ENCODE data around the gene OR56A3. TPM values are rescaled to one million over a fixed set of nuclear protein-coding genes. Genes with fewer than 3 reads are reported as not detected.

OR56A3 gene, protein sequence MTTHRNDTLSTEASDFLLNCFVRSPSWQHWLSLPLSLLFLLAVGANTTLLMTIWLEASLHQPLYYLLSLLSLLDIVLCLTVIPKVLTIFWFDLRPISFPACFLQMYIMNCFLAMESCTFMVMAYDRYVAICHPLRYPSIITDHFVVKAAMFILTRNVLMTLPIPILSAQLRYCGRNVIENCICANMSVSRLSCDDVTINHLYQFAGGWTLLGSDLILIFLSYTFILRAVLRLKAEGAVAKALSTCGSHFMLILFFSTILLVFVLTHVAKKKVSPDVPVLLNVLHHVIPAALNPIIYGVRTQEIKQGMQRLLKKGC
- not detected for total RNA-seq

DNA sequence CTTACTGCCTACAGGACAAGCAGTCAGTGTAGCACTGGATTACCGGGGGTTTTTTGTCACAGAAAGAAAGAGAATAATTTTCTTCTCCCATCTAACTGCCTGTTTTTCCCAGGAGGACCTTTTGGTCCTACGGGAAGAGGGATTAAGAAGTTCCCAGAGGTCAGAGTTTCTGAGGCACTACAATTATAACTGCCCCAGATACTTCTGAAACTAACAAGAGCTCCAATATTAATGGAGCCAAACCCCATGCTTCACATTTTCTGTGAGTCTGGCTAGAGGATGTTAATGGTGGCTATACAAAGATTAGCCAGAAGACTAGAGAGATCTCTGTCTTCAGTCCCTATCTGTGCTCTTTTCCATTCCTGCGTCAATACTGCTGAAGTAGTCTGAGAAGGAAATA lies at the start of gene OR56A3:
Gene OR56A3, plus strand, starts transcription at position 301 of the 400 bp plus-strand sequence. CDS start 5,096 bp downstream, outside the sequence.

DNA sequence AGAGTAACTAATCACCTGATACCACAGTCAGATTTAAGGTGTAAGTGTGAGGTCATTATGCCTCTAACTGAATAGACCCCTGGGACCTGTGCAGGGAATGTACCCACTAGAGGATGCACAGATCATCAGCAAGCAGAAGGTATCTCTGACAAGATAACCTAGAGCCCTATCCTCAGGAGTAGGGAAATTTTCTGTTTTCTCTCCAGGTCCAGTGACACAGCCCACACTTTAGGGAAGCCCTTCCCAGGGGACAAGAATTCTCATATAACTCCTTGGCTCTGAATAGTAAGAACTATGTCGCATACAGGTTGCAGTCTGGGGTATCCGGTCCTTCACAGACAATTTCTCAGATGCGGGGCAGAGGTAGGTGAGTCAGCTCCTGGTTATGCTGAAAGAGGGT lies 49.1 kb upstream of the OR56A3 start, which contains the start of gene OR52E5:
Gene OR52E5, plus strand, starts transcription at position 301 of the 400 bp plus-strand sequence. CDS start 7,569 bp downstream, outside the sequence.

DNA sequence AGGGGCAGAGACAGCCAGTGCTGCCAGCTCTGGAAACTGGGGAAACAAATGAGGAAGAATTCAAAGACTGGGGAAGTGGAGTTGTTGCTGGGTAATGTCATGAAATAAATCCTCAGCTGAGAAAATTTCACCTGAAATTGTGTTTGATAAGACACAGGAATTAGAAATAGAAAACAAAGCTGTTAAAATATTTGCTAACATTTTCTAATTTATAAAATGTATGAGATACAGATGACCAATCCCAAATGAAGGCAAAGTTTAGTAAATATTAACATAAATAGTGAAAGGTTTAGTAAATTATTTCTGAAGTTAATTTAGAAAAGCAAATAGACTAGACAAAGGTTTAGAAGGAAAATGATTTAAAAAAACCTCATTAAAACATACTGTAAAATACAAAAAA lies 26.3 kb downstream of the OR56A3 start, which contains the start of gene OR56A5:
Gene OR56A5, minus strand, starts transcription at position 101 of the 400 bp plus-strand sequence. Its CDS starts 0 bp downstream, at position 101.

DNA sequence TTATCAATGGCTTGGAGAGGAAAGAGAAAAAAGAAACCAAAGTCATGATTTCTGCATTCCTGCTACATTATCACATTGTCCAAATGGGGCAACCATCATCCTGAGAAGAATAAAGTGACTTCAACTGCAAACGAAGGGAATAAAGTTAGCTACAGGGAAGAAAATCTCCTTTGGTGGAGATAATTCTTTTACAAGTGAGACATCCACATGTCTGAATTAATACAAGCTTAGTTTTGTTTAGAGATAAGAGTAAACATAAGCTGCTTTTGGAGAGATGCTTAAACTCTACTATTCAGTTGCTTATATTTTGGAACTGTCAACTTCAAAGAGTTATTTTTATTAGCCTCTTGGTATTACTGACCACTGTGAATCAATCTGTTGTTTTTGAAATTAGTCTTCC lies 44.8 kb downstream of the OR56A3 start, which contains the start of gene OR52L1:
Gene OR52L1, minus strand, starts transcription at position 101 of the 400 bp plus-strand sequence. Its CDS starts 55 bp downstream, at position 46.

Other genes with a start within 250 kb of the OR56A3 start
- gene OR56B1, start 205.8 kb upstream of the OR56A3 start, total RNA-seq = under 1 TPM; 0.40 to 0.55 TPM
- gene OR52N4, start 188.0 kb upstream of the OR56A3 start, total RNA-seq = 1 to 10 TPM; 1.3 to 1.9 TPM
- gene OR52N5, start 158.9 kb upstream of the OR56A3 start, total RNA-seq = not detected
- not detected for gene OR52N1, start 151.0 kb upstream of the OR56A3 start, total RNA-seq
- not detected for gene OR52N2, start 133.3 kb upstream of the OR56A3 start, total RNA-seq
- gene OR52E6, start 100.4 kb upstream of the OR56A3 start, total RNA-seq = not detected
- gene OR52E8, start 84.6 kb upstream of the OR56A3 start, total RNA-seq = not detected
- gene OR52E4, start 61.6 kb upstream of the OR56A3 start, total RNA-seq = not detected
- not detected for gene OR52E5, start 49.0 kb upstream of the OR56A3 start, total RNA-seq
- gene OR56A5, start 26.2 kb downstream of the OR56A3 start, total RNA-seq = not detected
- not detected for gene OR52L1, start 44.7 kb downstream of the OR56A3 start, total RNA-seq
- not detected for gene OR56A4, start 64.7 kb downstream of the OR56A3 start, total RNA-seq
- gene OR56A1, start 88.5 kb downstream of the OR56A3 start, total RNA-seq = not detected
- not detected for gene OR56B4, start 165.4 kb downstream of the OR56A3 start, total RNA-seq
- not detected for gene OR52B2, start 228.1 kb downstream of the OR56A3 start, total RNA-seq